Measurements from ENCODE around the gene SLC7A5.
A peak's percentile ranks its signal among the peaks of the same experiment; 100 is the strongest.
"Not testable (repeated sequence)": the region's sequence is repeated elsewhere in the genome, so short reads cannot be mapped to it uniquely, and the experiment has no call there.

SLC7A5 gene

GRCh38 chr16:87869061-87869878 is at the start of gene SLC7A5:
Gene SLC7A5, minus strand, starts transcription at chr16:87869507. Its CDS starts 85 bp downstream, at chr16:87869422.
- DNase-seq: peak; percentile 49 to 83 (median 80)

GRCh38 chr16:87918338-87918737 is 49.0 kb upstream of the SLC7A5 start:
- no peak for DNase-seq

- no peak for DNase-seq
Observed at GRCh38 chr16:87917503-87917902, 48.2 kb upstream of the SLC7A5 start.

GRCh38 chr16:87914812-87915211 is 45.5 kb upstream of the SLC7A5 start:
- no peak for DNase-seq

- not testable (repeated sequence) for DNase-seq
Observed at GRCh38 chr16:87914021-87914725, 44.9 kb upstream of the SLC7A5 start.

GRCh38 chr16:87912691-87913090 is 43.4 kb upstream of the SLC7A5 start:
- DNase-seq: not testable (repeated sequence)

- peak; percentile 11 to 96 (median 88) for DNase-seq
Observed at GRCh38 chr16:87911106-87911763, 41.9 kb upstream of the SLC7A5 start.

- peak in 2 of 3 experiments; percentile 11 to 50 for DNase-seq
Observed at GRCh38 chr16:87909203-87909935, 40.1 kb upstream of the SLC7A5 start.

GRCh38 chr16:87908101-87908500 is 38.8 kb upstream of the SLC7A5 start:
- DNase-seq: not testable (repeated sequence)

- not testable (repeated sequence) for DNase-seq
Observed at GRCh38 chr16:87905521-87905920, 36.2 kb upstream of the SLC7A5 start.

GRCh38 chr16:87904963-87905362 is 35.7 kb upstream of the SLC7A5 start:
- DNase-seq: not testable (repeated sequence)

GRCh38 chr16:87900489-87900888 is 31.2 kb upstream of the SLC7A5 start:
- not testable (repeated sequence) for DNase-seq

- DNase-seq: no peak
Observed at GRCh38 chr16:87897521-87898505, 28.5 kb upstream of the SLC7A5 start.

GRCh38 chr16:87896924-87897520 is 27.7 kb upstream of the SLC7A5 start:
- not testable (repeated sequence) for DNase-seq

GRCh38 chr16:87896176-87896890 is 27.0 kb upstream of the SLC7A5 start:
- not testable (repeated sequence) for DNase-seq

- DNase-seq: no peak
Observed at GRCh38 chr16:87895641-87896141, 26.4 kb upstream of the SLC7A5 start.

- not testable (repeated sequence) for DNase-seq
Observed at GRCh38 chr16:87894005-87894404, 24.7 kb upstream of the SLC7A5 start.

- no peak for DNase-seq
Observed at GRCh38 chr16:87891764-87892163, 22.5 kb upstream of the SLC7A5 start.

- not testable (repeated sequence) for DNase-seq
Observed at GRCh38 chr16:87889762-87890161, 20.5 kb upstream of the SLC7A5 start.

- not testable (repeated sequence) for DNase-seq
Observed at GRCh38 chr16:87888346-87888745, 19.0 kb upstream of the SLC7A5 start.

All from NCI-H1417 (cell line).